Measurements from ENCODE around the gene PRIMA1.

DNA sequence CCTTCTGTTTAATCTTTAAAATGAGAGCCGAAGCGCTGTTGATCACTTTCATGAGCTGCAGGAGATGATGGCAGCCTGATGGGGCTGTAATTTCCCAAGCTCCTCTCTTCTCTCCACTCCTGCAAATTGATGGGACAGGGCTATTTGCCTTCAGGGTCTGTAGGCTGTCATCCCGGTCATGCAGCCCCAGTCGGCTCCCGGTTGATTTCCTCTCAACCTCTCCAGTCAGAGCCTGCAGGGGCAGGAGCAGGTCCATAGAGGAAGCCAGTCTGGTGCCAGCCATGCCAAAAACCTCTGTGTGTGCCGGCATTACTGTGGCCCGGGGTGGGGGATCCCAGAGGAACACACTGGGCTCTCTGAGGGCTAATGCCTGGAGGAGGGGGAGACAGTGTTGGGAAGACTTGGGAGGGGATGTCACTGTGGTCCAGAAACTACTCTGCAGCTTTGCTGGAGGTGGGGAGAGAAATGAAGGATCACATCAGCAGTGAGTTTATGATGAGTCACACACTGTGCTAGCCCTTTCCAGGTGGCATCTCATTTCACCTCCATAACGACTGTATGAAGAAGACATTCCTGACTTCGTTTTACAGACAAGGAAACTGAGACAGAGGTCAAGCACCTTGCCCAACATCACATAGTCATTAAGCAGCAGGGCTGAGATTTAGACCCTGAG is 46.5 kb upstream of the PRIMA1 start:
- TF ChIP-seq, protein P1, sequence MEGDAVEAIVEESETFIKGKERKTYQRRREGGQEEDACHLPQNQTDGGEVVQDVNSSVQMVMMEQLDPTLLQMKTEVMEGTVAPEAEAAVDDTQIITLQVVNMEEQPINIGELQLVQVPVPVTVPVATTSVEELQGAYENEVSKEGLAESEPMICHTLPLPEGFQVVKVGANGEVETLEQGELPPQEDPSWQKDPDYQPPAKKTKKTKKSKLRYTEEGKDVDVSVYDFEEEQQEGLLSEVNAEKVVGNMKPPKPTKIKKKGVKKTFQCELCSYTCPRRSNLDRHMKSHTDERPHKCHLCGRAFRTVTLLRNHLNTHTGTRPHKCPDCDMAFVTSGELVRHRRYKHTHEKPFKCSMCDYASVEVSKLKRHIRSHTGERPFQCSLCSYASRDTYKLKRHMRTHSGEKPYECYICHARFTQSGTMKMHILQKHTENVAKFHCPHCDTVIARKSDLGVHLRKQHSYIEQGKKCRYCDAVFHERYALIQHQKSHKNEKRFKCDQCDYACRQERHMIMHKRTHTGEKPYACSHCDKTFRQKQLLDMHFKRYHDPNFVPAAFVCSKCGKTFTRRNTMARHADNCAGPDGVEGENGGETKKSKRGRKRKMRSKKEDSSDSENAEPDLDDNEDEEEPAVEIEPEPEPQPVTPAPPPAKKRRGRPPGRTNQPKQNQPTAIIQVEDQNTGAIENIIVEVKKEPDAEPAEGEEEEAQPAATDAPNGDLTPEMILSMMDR (IDR thresholded peaks at IDR 0.05), result no peak
- TF ChIP-seq POLR2A (IDR thresholded peaks at IDR 0.05), result no peak

All from tibial nerve (tissue), 3 donors.